GM23338 (cell line): Measurements from ENCODE around the gene WDR26. TPM values are rescaled to one million over a fixed set of nuclear protein-coding genes. Genes with fewer than 3 reads are reported as not detected.

Experiments
- ATAC-seq: fragments of 200-7000 bp; cut with Tn5 transposase; 3 replicates; pipeline ENCODE4 v1.9.1; 2020
- DNase-seq: peaks from one replicate; pipeline ENCODE4 v3.0.0-alpha.2; 2015; ENCODE audit warnings: low spot score
- H2AFZ ChIP-seq: fragments of 200-600 bp; sonication (generic); 2 replicates; pipeline ENCODE4 v1.8.0; 2016; ENCODE audit warnings: antibody characterized with exemption, mild to moderate bottlenecking, moderate library complexity
- H3F3A ChIP-seq: fragments of 200-600 bp; sonication (generic); replicated peaks from 2 replicates; pipeline ENCODE4 v1.8.0; 2017; ENCODE audit warnings: antibody characterized with exemption, mixed run types, low read depth
- H3K27ac ChIP-seq: fragments of 200-600 bp; sonication (generic); 2 replicates; pipeline ENCODE4 v1.6.1; 2016; ENCODE audit warnings: low read depth
- H3K27me3 ChIP-seq: fragments of 200-600 bp; sonication (generic); 2 replicates; pipeline ENCODE4 v1.8.0; 2016; ENCODE audit warnings: mild to moderate bottlenecking, mixed run types, moderate library complexity; ENCODE audit not compliant: insufficient read depth
- H3K36me3 ChIP-seq: fragments of 200-600 bp; sonication (generic); 2 replicates; pipeline ENCODE4 v1.8.0; 2016; ENCODE audit warnings: mild to moderate bottlenecking; ENCODE audit not compliant: insufficient read depth
- H3K4me1 ChIP-seq: fragments of 200-600 bp; sonication (generic); 2 replicates; pipeline ENCODE4 v1.8.0; 2016; ENCODE audit warnings: mild to moderate bottlenecking, moderate library complexity; ENCODE audit not compliant: insufficient read depth
- H3K4me2 ChIP-seq: fragments of 200-600 bp; sonication (generic); 2 replicates; pipeline ENCODE4 v1.7.1; 2017; ENCODE audit warnings: mixed run types
- H3K4me3 ChIP-seq: fragments of 200-600 bp; sonication (generic); 2 replicates; pipeline ENCODE4 v1.6.1; 2016; ENCODE audit warnings: mixed run types
- H3K79me2 ChIP-seq: fragments of 200-600 bp; sonication (generic); replicated peaks from 2 replicates; pipeline ENCODE4 v1.8.0; 2017; ENCODE audit warnings: mild to moderate bottlenecking; ENCODE audit not compliant: insufficient read depth
- H3K9me2 ChIP-seq: fragments of 200-600 bp; sonication (generic); 2 replicates; pipeline ENCODE4 v1.8.0; 2017; ENCODE audit not compliant: insufficient read depth
- H4K20me1 ChIP-seq: fragments of 200-600 bp; sonication (generic); replicated peaks from 2 replicates; pipeline ENCODE4 v1.8.0; 2017; ENCODE audit warnings: mild to moderate bottlenecking; ENCODE audit not compliant: insufficient read depth
- H3K27ac Mint-ChIP-seq: 2 replicates; pipeline ENCODE4 v1.8.0; 2020; ENCODE audit warnings: inconsistent platforms, mild to moderate bottlenecking, moderate library complexity, mixed read lengths
- H3K27me3 Mint-ChIP-seq: 3 replicates; pipeline ENCODE4 v1.8.0; 2022; ENCODE audit warnings: low read depth, mild to moderate bottlenecking, moderate library complexity, mixed read lengths, inconsistent platforms; ENCODE audit not compliant: insufficient read depth, poor library complexity
- H3K36me3 Mint-ChIP-seq: 3 replicates; pipeline ENCODE4 v1.8.0; 2021; ENCODE audit warnings: low read depth, mild to moderate bottlenecking, inconsistent platforms, moderate library complexity, mixed read lengths
- H3K4me1 Mint-ChIP-seq: 3 replicates; pipeline ENCODE4 v1.8.0; 2020; ENCODE audit warnings: mild to moderate bottlenecking, inconsistent platforms, mixed read lengths
- H3K4me3 Mint-ChIP-seq: 3 replicates; pipeline ENCODE4 v1.8.0; 2021; ENCODE audit warnings: moderate library complexity, mild to moderate bottlenecking, inconsistent platforms, mixed read lengths
- H3K9me3 Mint-ChIP-seq: 3 replicates; pipeline ENCODE4 v1.8.0; 2020; ENCODE audit warnings: moderate library complexity, mild to moderate bottlenecking, inconsistent platforms, mixed read lengths
- CREB1 ChIP-seq: fragments of 250-450 bp; sonication (Bioruptor Pico); IDR thresholded peaks from 2 replicates; pipeline ENCODE4 v1.5.0; 2020; ENCODE audit warnings: low read depth, mild to moderate bottlenecking, moderate library complexity
- CTCF ChIP-seq, 2 experiments: fragments of 200-600 bp in 1 of 2; sonication (generic) in 1 of 2; conservative IDR thresholded peaks; 2 replicates each; pipeline versions ENCODE4 v1.5.1 to v1.6.1; 2016 to 2017; ENCODE audit warnings: antibody characterized with exemption in 2 of 2, low read depth in 2 of 2, mild to moderate bottlenecking in 2 of 2, moderate library complexity in 1 of 2
- ETS1 ChIP-seq: IDR thresholded peaks from 2 replicates; pipeline ENCODE4 v1.6.1; 2016; ENCODE audit warnings: antibody characterized with exemption
- EZH2 ChIP-seq: fragments of 200-600 bp; sonication (generic); IDR thresholded peaks from one replicate; pipeline ENCODE4 v1.8.0; 2017; ENCODE audit warnings: antibody characterized with exemption, mild to moderate bottlenecking, low read depth; ENCODE audit not compliant: unreplicated experiment
- EZH2phosphoT487 ChIP-seq: fragments of 200-600 bp; sonication (generic); IDR thresholded peaks from one replicate; pipeline ENCODE4 v1.8.1; 2018; ENCODE audit warnings: antibody characterized with exemption; ENCODE audit not compliant: unreplicated experiment
- JUNB ChIP-seq: IDR thresholded peaks from one replicate; pipeline ENCODE4 v1.6.1; 2016; ENCODE audit warnings: antibody characterized with exemption; ENCODE audit not compliant: unreplicated experiment
- NANOG ChIP-seq: IDR thresholded peaks from 2 replicates; pipeline ENCODE4 v1.6.1; 2016; ENCODE audit warnings: antibody characterized with exemption, borderline replicate concordance
- POLR2AphosphoS5 ChIP-seq: IDR thresholded peaks from 2 replicates; pipeline ENCODE4 v1.6.1; 2016; ENCODE audit warnings: antibody characterized with exemption, low read depth
- REST ChIP-seq: IDR thresholded peaks from one replicate; pipeline ENCODE4 v1.6.1; 2018; ENCODE audit warnings: antibody characterized with exemption; ENCODE audit not compliant: unreplicated experiment
- STAT1 ChIP-seq: IDR thresholded peaks from one replicate; pipeline ENCODE4 v1.6.1; 2016; ENCODE audit warnings: antibody characterized with exemption; ENCODE audit not compliant: unreplicated experiment
- ZNF114 ChIP-seq: fragments of 250-450 bp; sonication (Bioruptor Pico); IDR thresholded peaks from 2 replicates; pipeline ENCODE4 v1.5.0; 2020; ENCODE audit warnings: mild to moderate bottlenecking, moderate library complexity
- ZNF331 ChIP-seq: fragments of 250-450 bp; sonication (Bioruptor Pico); IDR thresholded peaks from 2 replicates; pipeline ENCODE4 v1.5.0; 2020; ENCODE audit warnings: low read depth, mild to moderate bottlenecking, moderate library complexity
- ZNF462 ChIP-seq: fragments of 250-450 bp; sonication (Bioruptor Pico); IDR thresholded peaks from 2 replicates; pipeline ENCODE4 v1.5.0; 2020; ENCODE audit warnings: mild to moderate bottlenecking, moderate library complexity
- polyA plus RNA-seq: library from polyadenylated mRNA; unstranded; fragments of >200 nt; fragmentation: Nextera tagmentation; extraction: Ambion mirVana; gene quantifications from 2 replicates; pipeline ENCODE4 v1.2.1, GENCODE V29; 2016
- total RNA-seq: library from RNA; depleted of rRNA; stranded (reverse); fragments of >200 nt; shearing (Covaris generic); gene quantifications from 2 replicates; pipeline ENCODE4 v1.2.3, GENCODE V29; 2014

WDR26 gene
- total and polyA plus RNA-seq, 2 experiments from 2014 or later: 16.9 to 74.6 TPM

- Mint-ChIP-seq H3K36me3 (peaks cover 69% of the 10 kb centered on the region), H3K27ac (no peak overlapping the region), H3K4me1 (peaks cover 25% of the 10 kb centered on the region), H3K4me3 (no peak overlapping the region), H3K9me3 (no peaks in the 10 kb centered on the region), H3K27me3 (peaks cover 7% of the 10 kb centered on the region)
- Histone ChIP-seq H3K27ac (no peak overlapping the region), H3K4me1 (peaks cover 26% of the 10 kb centered on the region), H3K4me3 (no peak overlapping the region), H3K9me2 (no peaks in the 10 kb centered on the region), H3K79me2 (peaks cover 84% of the 10 kb centered on the region), H3K27me3 (no peaks in the 10 kb centered on the region), H3F3A (no peaks in the 10 kb centered on the region), H3K4me2 (no peak overlapping the region), H3K36me3 (peaks cover 24% of the 10 kb centered on the region), H4K20me1 (peaks cover 32% of the 10 kb centered on the region), H2AFZ (no peak overlapping the region)
- ATAC-seq (no peak), DNase-seq (no peak)
- TF ChIP-seq REST (no peak), CREB1 (CRISPR knock-in tag) (no peak), ETS1 (no peak), EZH2 (no peak), NANOG (no peak), JUNB (no peak), STAT1 (no peak), ZNF114 (CRISPR knock-in tag) (no peak), ZNF331 (CRISPR knock-in tag) (no peak), EZH2phosphoT487 (no peak), POLR2AphosphoS5 (no peak), ZNF462 (no peak), CTCF (conservative IDR thresholded peaks at IDR 0.05; ENCODE audit: low read depth in 2 of 2) (no peak)
These were observed 4.8 kb downstream of the WDR26 start for GRCh38 chr1:224429616-224430326.
